Measurements from ENCODE around the gene E2F4. TPM values are rescaled to one million over a fixed set of nuclear protein-coding genes. Genes with fewer than 3 reads are reported as not detected.

E2F4 gene
- total RNA-seq, 1 experiment from 2014 or later: 74.5 TPM

GRCh38 chr16:67144943-67145342 lies 47.0 kb upstream of the E2F4 start:
- Histone ChIP-seq H3K4me1 (ENCODE audit: control insufficient read depth, insufficient read depth, low read length) (no peaks in the 10 kb centered on the region), H3K9me3 (ENCODE audit: control insufficient read depth, insufficient read depth, low read depth, low read length) (no peaks in the 10 kb centered on the region), H3K27me3 (ENCODE audit: control insufficient read depth, insufficient read depth, low read length) (no peaks in the 10 kb centered on the region), H3K36me3 (ENCODE audit: control insufficient read depth, insufficient read depth, low read length) (peaks cover 5% of the 10 kb centered on the region; the same call in 1 of the 2 replicates), H3K4me3 (ENCODE audit: low read depth in 2 of 2, low read length in 2 of 2) (no peak overlapping the region), H3K27ac (ENCODE audit: low read length) (no peak overlapping the region)
- ChIA-PET CTCF (no interaction called here), POLR2A (no interaction called here)
- in situ Hi-C loops (cut with HindIII; ENCODE audit: low pct_unique_long_range_greater_than_20kb, low sequenced_read_pairs) (no loop called here), intact Hi-C loops (cut with micrococcal nuclease; ENCODE audit: unreplicated experiment) (no loop called here)
- no peak for DNase-seq (ENCODE audit: low read depth, low spot score)
- TF ChIP-seq SIN3A (IDR thresholded peaks at IDR 0.05; ENCODE audit: borderline replicate concordance, insufficient read depth, low read depth, low read length): no peak
- no peak for TF ChIP-seq REST (IDR thresholded peaks at IDR 0.05; ENCODE audit: insufficient read depth in 1 of 2, low read depth in 2 of 2, low read length in 1 of 2)
- no peak for TF ChIP-seq POLR2AphosphoS5 (IDR thresholded peaks at IDR 0.05; ENCODE audit: low read depth, low read length)
- no peak for TF ChIP-seq TCF7L2 (IDR thresholded peaks at IDR 0.05; ENCODE audit: low read depth, low read length)
- TF ChIP-seq CTCF (IDR thresholded peaks at IDR 0.05): no peak
- no TSS peak for BruUV-seq (replicated peaks)
- no peak for ATAC-seq

- H3K9me3 ChIP-seq (ENCODE audit: control insufficient read depth, insufficient read depth, low read depth, low read length): no peaks in the 10 kb centered on the region
- intact Hi-C loops (cut with micrococcal nuclease; ENCODE audit: unreplicated experiment): no loop called here
- no peak overlapping the region for H3K27ac ChIP-seq (ENCODE audit: low read length)
- no TSS peak for BruUV-seq (replicated peaks)
- DNase-seq (ENCODE audit: low read depth, low spot score) (no peak), ATAC-seq (no peak)
- H3K36me3 ChIP-seq (ENCODE audit: control insufficient read depth, insufficient read depth, low read length): peaks cover 5% of the 10 kb centered on the region; the same call in 1 of the 2 replicates
- in situ Hi-C loops (cut with HindIII; ENCODE audit: low pct_unique_long_range_greater_than_20kb, low sequenced_read_pairs): no loop called here
- H3K4me1 ChIP-seq (ENCODE audit: control insufficient read depth, insufficient read depth, low read length): no peaks in the 10 kb centered on the region
- H3K27me3 ChIP-seq (ENCODE audit: control insufficient read depth, insufficient read depth, low read length): no peaks in the 10 kb centered on the region
- ChIA-PET POLR2A (no interaction called here), CTCF (no interaction called here)
- no peak overlapping the region for H3K4me3 ChIP-seq (ENCODE audit: low read depth in 2 of 2, low read length in 2 of 2)
- TF ChIP-seq REST (IDR thresholded peaks at IDR 0.05; ENCODE audit: insufficient read depth in 1 of 2, low read depth in 2 of 2, low read length in 1 of 2): no peak
Measured at GRCh38 chr16:67145746-67146145, 46.2 kb upstream of the E2F4 start.

Measured in Panc1 (cell line).